Activated naive CD4-positive, alpha-beta T cell treated with anti-CD3 and anti-CD28 coated beads, Interleukin-2, amount 50 U/mL, for 72 hours (primary cell): Measurements from ENCODE around the gene ENO1. TPM values are rescaled to one million over a fixed set of nuclear protein-coding genes. Genes with fewer than 3 reads are reported as not detected.
"Not testable (repeated sequence)": the region's sequence is repeated elsewhere in the genome, so short reads cannot be mapped to it uniquely, and the experiment has no call there.

Experiments used
- ATAC-seq, 2 donors: fragments of 150-1000 bp; cut with Tn5 transposase; 2 replicates each; pipeline ENCODE4 v1.10.0; 2021; ENCODE audit warnings: mild to moderate bottlenecking in 2 of 2, moderate library complexity in 2 of 2
- DNase-seq, 2 donors: peaks; one replicate each; pipeline ENCODE4 v3.0.0; 2021 to 2022; ENCODE audit warnings: low spot score in 2 of 2
- H3K27ac Mint-ChIP-seq, 2 donors: one replicate each; pipeline ENCODE4 v1.8.0; 2022; ENCODE audit warnings: mild to moderate bottlenecking in 2 of 2, mixed read lengths in 2 of 2
- H3K36me3 Mint-ChIP-seq, 2 donors: one replicate each; pipeline ENCODE4 v1.8.0; 2022; ENCODE audit warnings: mixed read lengths in 2 of 2
- H3K9me3 Mint-ChIP-seq, 2 donors: one replicate each; pipeline ENCODE4 v1.8.0; 2022; ENCODE audit warnings: mixed read lengths in 2 of 2
- total RNA-seq, 2 donors: library from RNA; stranded (reverse); gene quantifications; one replicate each; pipeline ENCODE4 v1.2.3, GENCODE V29; 2022

Gene ENO1
- total RNA-seq, 2 donors from 2014 or later: 1,473 to 3,739 TPM

GRCh38 chr1:8844501-8845006 is 33.9 kb downstream of the ENO1 start:
- no peaks in the 10 kb centered on the region for H3K36me3 Mint-ChIP-seq

DNA sequence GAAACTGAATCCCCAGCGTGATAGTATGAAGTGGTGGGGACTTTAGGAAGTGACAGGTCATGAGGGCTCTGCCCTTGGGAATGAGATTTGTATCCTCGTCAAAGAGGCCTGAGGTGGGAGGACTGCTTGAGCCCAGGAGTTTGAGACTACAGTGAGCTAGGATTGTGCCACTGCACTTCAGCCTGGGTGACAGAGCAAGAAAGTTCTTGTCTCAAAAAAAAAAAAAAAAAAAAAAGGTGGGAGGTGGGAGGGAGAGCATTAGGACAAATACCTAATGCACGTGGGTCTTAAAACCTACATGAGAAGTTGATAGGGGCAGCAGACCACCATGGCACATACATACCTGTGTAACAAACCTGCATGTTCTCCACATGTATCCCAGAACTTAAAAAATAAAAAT is 37.1 kb downstream of the ENO1 start:
- no peak for ATAC-seq
- Mint-ChIP-seq H3K9me3 (peaks cover 0 to 9% of the 10 kb centered on the region in 2 donors), H3K36me3 (no peaks in the 10 kb centered on the region), H3K27ac (no peak overlapping the region)
- no peak for DNase-seq

More at GRCh38 chr1:8844501-8845006, 33.9 kb downstream of the ENO1 start:
- peaks cover 0 to 9% of the 10 kb centered on the region in 2 donors for H3K9me3 Mint-ChIP-seq
- ATAC-seq (no peak), DNase-seq (no peak)
- H3K27ac Mint-ChIP-seq: peak overlapping the region in 1 of 2 donors; percentile 50

- ATAC-seq (no peak), DNase-seq (no peak)
- H3K9me3 Mint-ChIP-seq: peaks cover 0 to 9% of the 10 kb centered on the region in 2 donors
- peak overlapping the region in 1 of 2 donors; percentile 67 for H3K27ac Mint-ChIP-seq
- no peaks in the 10 kb centered on the region for H3K36me3 Mint-ChIP-seq
Measured at GRCh38 chr1:8839990-8840389, 38.5 kb downstream of the ENO1 start.

DNA sequence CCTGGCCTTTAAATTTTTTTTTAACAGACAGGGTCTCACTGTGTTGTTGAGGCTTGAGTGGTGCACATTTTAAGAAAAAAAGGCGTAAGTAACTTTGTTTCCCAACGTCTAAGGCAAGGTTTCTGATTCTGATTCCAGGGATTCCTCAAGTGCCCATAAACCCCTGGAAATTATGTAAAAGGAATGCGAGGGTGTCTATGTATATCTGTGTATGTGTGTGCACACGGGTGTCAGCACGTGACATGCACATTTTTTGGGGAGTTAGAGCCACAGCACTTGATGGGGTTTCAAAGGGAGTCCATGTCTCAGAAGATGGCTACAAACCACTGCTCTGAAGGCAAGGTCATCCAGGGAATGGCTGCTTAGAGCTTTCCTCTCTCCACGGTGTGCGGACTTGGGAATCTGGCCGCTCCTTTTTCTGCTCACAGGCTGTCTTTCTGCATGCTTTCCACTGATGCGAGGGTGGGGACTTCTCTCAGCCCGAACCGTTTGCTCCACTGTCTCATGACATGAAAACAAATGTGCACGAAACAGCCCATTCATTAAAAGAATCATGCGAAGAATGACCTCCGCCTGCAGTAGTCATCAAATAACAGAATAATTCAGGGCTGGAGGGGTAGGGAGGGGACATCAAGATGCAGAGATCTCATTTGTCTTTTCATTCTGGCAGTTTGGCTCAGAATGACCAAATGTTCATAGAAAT is 42.4 kb downstream of the ENO1 start:
- ATAC-seq: no peak

DNA sequence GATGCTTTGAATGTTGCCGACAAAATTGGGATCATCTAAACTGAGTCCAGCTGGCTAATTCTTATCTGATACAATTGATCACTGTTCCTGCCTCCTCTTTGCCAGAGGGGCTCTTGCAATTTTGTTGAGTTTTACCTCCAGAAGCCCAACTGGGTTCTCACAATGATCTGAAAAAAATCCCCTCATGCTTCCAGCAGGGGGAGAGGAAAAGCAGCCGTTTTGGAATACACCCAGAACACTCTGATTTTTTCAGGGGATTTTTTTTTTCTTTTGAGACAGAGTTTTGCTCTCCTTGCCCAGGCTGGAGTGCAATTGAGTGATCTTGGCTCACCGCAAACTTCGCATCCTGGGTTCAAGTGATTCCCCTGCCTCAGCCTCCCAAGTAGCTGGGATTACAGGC is 47.1 kb downstream of the ENO1 start:
- no peak for ATAC-seq
- no peaks in the 10 kb centered on the region for H3K36me3 Mint-ChIP-seq
- no peaks in the 10 kb centered on the region for H3K9me3 Mint-ChIP-seq
- DNase-seq: no peak
- no peak overlapping the region for H3K27ac Mint-ChIP-seq

More for the DNA sequence above, 42.4 kb downstream of the ENO1 start:
- H3K36me3 Mint-ChIP-seq: no peaks in the 10 kb centered on the region
- DNase-seq: no peak
- peaks cover 0 to 9% of the 10 kb centered on the region in 2 donors for H3K9me3 Mint-ChIP-seq
- H3K27ac Mint-ChIP-seq: no peak overlapping the region

DNA sequence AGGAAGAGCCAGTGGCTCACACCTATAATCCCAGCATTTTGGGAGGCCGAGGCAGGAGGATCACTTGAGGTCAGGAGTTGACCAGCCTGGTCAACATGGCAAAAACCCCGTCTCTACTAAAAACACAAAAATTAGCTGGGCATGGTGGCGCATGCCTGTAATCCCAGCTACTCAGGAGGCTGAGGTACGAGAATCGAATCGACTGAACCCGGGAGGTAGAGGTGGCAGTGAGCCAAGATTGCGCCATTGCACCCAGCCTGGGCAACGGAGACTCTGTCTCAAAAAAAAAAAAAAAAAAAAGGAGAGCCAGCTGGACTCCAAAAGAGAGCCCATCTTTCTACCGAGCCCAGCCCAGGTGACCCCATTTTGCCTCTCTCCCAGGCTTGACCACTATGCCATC is 47.8 kb downstream of the ENO1 start:
- ATAC-seq, H3K9me3 Mint-ChIP-seq, H3K27ac Mint-ChIP-seq, H3K36me3 Mint-ChIP-seq, DNase-seq: not testable (repeated sequence)

DNA sequence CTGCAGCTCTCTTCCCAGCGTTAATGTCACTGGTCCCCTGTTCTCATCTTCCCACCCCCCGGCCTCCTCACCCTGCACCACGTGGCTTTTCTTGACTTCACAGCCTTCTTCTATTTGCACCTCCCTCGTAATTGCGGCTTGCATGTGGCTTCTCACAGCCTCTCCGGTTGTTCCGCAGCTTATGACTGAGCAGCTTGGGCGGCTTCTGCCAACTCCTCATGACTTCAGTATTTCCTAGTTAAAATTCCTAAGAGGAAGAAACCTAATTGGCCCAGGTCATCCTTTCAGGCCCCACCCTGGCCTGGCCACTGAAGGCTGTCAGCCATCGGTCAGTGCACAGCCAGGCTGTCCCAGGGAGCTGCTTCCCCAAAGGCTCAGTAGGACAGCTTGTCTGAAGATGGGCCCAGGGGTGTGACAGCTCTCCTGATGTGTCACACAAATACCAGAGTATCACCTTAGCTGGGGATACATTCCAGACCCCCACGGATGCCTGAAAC is 52.5 kb downstream of the ENO1 start:
- Mint-ChIP-seq H3K36me3 (no peaks in the 10 kb centered on the region), H3K9me3 (no peaks in the 10 kb centered on the region), H3K27ac (no peak overlapping the region)
- ATAC-seq (no peak), DNase-seq (no peak)

DNA sequence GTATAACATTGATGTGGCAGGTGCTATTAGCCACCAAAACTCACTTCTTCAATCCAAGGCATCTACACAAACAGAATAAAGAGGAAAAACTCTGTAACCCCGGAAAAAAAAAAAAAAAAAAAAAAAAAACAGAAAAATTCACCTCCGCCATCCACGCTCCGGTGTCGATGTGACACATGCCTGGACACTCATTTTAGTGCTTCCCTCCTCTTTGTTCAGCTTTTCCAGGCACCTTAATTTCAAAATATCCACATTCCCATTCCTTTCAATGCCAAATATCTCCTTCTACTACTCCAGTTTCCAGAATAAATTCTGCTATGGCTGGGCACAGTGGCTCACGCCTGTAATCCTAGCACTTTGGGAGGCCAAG is 55.2 kb downstream of the ENO1 start:
- no peaks in the 10 kb centered on the region for H3K36me3 Mint-ChIP-seq
- H3K27ac Mint-ChIP-seq: no peak overlapping the region
- no peak for DNase-seq
- H3K9me3 Mint-ChIP-seq: no peaks in the 10 kb centered on the region
- ATAC-seq: no peak

- Mint-ChIP-seq H3K9me3 (no peaks in the 10 kb centered on the region), H3K27ac (no peak overlapping the region), H3K36me3 (no peaks in the 10 kb centered on the region)
- ATAC-seq: no peak
- DNase-seq: no peak
Measured at GRCh38 chr1:8822373-8823294, 55.9 kb downstream of the ENO1 start.

GRCh38 chr1:8821084-8821483 is 57.4 kb downstream of the ENO1 start:
- Mint-ChIP-seq H3K9me3 (no peaks in the 10 kb centered on the region), H3K27ac (no peak overlapping the region), H3K36me3 (peaks cover 11 to 12% of the 10 kb centered on the region in 2 donors)
- no peak for ATAC-seq
- DNase-seq: no peak

- DNase-seq, ATAC-seq, H3K9me3 Mint-ChIP-seq, H3K27ac Mint-ChIP-seq: not testable (repeated sequence)
- peaks cover 11 to 12% of the 10 kb centered on the region in 2 donors for H3K36me3 Mint-ChIP-seq
Measured at GRCh38 chr1:8818789-8819188, 59.7 kb downstream of the ENO1 start.

GRCh38 chr1:8818325-8818775 is 60.1 kb downstream of the ENO1 start:
- no peak for DNase-seq

GRCh38 chr1:8817412-8818324 is 60.8 kb downstream of the ENO1 start, which contains the start of gene RERE:
Gene RERE (minus strand): TSS chr1:8817640.
- Mint-ChIP-seq H3K9me3 (no peaks in the 10 kb centered on the region), H3K36me3 (peaks cover 11 to 12% of the 10 kb centered on the region in 2 donors), H3K27ac (peak within 1 kb of the TSS; percentile 94 to 99)
- peak; percentile 97 to 98 for DNase-seq
- ATAC-seq: peak; percentile 98 to 99

More at GRCh38 chr1:8818325-8818775, 60.1 kb downstream of the ENO1 start:
- peaks cover 11 to 12% of the 10 kb centered on the region in 2 donors for H3K36me3 Mint-ChIP-seq
- no peak for ATAC-seq
- H3K27ac Mint-ChIP-seq: peak overlapping the region; percentile 87 to 94
- H3K9me3 Mint-ChIP-seq: no peaks in the 10 kb centered on the region

GRCh38 chr1:8816831-8817411 is 61.6 kb downstream of the ENO1 start:
- H3K27ac Mint-ChIP-seq: peak overlapping the region; percentile 94 to 99
- H3K36me3 Mint-ChIP-seq: peaks cover 11 to 12% of the 10 kb centered on the region in 2 donors
- H3K9me3 Mint-ChIP-seq: no peaks in the 10 kb centered on the region
- peak; percentile 21 to 42 for ATAC-seq
- peak; percentile 19 to 59 for DNase-seq

- DNase-seq (no peak), ATAC-seq (no peak)
- Mint-ChIP-seq H3K27ac (peak overlapping the region; percentile 94 to 99), H3K36me3 (peaks cover 11 to 12% of the 10 kb centered on the region in 2 donors), H3K9me3 (no peaks in the 10 kb centered on the region)
Measured at GRCh38 chr1:8816264-8816663, 62.2 kb downstream of the ENO1 start.
